DMS53 (cell line): ENCODE data around the gene CA11.
"Not testable (repeated sequence)": the region's sequence is repeated elsewhere in the genome, so short reads cannot be mapped to it uniquely, and the experiment has no call there.

Experiments
- DNase-seq: peaks from one replicate; lab custom pipeline; 2025; lab: John Stamatoyannopoulos, UW

Gene CA11

DNA sequence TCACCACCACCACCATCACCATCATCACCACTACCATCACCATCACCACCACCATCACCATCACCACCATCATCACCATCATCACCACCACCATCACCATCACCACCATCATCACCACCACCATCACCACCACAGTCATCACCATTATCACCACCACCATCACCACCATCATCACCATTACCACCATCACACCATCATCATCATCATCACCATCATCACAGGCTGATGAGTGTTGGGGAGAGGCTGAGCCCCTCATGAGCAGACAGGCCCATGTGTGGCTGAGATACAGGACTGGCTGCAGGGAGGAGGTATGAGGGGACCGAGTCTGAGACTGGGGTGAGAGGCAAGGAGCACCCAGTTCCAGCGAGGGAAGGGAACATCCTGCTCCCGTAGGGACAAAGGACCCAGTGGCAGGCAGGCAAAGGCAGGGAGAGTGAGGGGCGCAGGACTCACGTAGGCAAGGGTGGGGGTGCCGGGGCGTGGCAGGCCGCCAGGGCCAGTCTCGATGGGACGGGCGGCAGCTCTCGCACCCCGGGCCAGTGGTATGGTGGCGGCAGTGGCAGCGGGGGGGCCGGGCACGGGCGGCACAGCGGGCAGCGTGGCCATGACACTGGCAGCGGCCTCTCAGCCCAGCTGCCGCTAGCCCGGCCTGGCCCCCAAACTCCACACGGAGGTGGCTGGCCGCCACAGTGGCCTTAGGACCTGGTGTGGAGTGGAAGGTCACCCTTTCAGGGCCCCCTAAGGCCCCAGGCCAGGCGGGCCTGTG lies 24.1 kb upstream of the CA11 start:
- no peak for DNase-seq

- DNase-seq = no peak
Measured at GRCh38 chr19:48668761-48669160, 22.8 kb upstream of the CA11 start.

- DNase-seq = no peak
Measured at GRCh38 chr19:48668332-48668731, 22.3 kb upstream of the CA11 start.

DNA sequence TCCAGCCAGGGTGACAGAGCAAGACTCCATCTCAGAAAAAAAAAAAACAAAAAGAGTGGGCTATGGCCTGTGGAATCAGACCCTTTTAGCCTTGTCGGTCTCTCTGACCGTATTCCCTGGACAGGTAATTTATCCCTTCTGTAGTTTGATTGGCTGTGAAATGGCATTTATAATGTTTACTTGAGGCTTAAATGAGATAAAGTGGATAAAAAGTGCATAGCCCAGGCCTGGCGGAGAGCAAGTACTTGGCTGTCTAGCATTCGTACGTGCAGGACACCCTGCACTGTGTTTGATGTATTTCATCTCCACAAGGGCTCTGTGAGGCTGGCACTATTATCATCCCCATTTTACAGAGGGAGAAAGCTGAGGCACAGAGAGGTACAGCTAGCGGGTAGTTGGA lies 19.8 kb upstream of the CA11 start:
- no peak for DNase-seq

- no peak for DNase-seq
Measured at GRCh38 chr19:48664476-48664875, 18.5 kb upstream of the CA11 start.

DNA sequence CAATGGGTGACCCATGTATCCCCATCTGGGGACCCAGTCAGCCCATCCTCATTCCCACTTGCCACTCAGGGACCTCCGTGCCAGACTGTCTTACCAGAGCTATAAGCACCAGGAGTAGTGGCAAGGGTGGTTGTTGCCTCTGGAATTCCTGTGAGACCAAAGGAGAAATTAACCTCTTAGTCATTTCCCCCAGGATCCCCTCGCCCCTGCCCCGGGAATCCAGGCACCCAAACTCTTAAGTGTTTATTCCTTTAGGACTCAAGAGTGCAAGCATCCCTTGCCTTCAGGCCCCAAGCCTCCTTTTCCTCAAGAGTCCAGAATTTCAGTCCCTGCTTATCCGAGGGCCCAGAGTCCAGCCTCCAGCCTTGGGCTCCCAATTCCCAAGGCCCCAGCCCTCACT lies 17.7 kb upstream of the CA11 start:
- no peak for DNase-seq

GRCh38 chr19:48661711-48662090 lies 15.7 kb upstream of the CA11 start:
- no peak for DNase-seq

GRCh38 chr19:48660852-48661710 lies 15.1 kb upstream of the CA11 start:
- DNase-seq = peak; percentile 97

- DNase-seq = peak; percentile 40
Measured at GRCh38 chr19:48659768-48660167, 13.8 kb upstream of the CA11 start.

GRCh38 chr19:48658483-48658882 lies 12.5 kb upstream of the CA11 start:
- DNase-seq = no peak

GRCh38 chr19:48657828-48658227 lies 11.8 kb upstream of the CA11 start:
- not testable (repeated sequence) for DNase-seq

DNA sequence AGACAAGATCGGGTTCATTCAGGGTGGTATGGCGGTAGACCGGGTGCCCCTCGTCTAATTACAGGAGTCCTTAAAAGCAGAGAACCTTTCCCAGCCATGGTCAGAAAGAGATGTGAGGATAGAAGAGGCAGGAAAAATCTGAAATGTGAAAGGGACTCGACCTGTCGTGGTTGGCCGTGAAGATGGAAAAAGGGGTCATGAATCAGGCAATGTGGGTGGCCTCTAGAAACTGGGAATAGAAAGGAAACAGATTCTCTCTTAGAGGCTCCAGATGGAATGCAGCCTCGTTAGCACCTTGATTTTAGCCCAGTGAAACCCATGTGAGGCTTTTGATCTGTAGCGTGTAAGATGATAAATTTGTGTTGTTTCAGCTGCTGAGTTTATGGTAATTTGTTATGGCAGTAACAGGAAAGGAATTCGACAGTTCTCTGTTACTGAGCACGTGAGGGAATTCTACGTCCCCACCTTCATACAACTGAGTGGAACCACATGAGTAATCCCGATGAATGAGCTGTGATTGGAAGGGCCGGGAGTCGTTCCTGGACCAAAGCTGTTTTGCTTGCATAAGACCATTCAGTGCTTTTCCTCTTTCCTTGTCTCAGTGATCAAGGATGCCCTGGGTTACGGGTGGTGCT lies 11.0 kb upstream of the CA11 start:
- no peak for DNase-seq

- DNase-seq = peak; percentile 34
Measured at GRCh38 chr19:48654299-48655059, 8.5 kb upstream of the CA11 start.

DNA sequence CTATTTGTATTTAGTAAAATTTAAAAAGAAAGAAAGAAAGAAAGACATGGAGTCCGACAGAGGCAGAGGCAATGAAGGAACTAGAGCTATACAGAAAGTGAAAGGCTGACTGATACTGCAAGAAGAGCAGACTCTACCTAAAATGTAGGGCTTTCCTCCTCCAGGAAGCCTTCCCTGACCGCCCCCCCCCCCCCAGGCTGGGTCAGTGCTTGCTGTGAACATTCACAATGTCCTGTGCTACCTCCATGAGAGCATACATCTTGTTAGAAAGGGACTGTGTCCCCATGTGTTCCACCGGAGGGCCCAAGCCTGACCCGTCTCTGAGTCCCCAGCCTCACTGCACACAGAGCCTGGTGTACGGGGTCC lies 5.7 kb upstream of the CA11 start:
- DNase-seq = no peak

DNA sequence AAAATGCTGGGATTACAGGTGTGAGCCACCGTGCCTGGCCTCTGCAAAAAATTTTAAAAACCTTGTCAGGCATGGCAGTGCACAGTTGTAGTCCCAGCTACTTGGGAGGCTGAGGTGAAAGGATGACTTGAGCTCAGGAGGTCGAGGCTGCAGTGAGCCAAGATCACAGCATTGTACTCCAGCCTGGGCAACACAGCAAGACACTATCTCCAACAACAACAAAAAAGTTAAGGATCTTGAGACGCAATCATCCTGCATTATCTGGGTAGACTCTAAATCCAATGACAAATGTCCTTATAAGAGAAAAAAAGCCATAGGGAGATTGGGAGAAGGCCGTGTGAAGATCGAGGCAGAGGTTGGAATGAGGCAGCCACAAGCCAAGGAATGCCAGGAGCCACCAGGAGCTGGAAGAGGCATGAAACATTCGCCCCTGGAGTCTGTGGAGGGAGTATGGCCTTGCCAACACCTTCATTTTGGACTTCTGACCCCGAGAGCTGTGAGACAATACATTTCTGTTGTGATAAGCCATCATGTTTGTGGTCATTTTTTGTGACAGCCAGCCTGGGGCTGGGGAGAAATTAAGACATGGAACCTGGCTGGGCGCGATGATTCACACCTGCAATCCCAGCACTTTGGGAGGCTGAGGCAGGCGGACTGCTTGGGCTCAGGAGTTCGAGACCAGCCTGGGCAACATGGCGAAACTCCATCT lies 5.1 kb upstream of the CA11 start:
- DNase-seq = no peak

DNA sequence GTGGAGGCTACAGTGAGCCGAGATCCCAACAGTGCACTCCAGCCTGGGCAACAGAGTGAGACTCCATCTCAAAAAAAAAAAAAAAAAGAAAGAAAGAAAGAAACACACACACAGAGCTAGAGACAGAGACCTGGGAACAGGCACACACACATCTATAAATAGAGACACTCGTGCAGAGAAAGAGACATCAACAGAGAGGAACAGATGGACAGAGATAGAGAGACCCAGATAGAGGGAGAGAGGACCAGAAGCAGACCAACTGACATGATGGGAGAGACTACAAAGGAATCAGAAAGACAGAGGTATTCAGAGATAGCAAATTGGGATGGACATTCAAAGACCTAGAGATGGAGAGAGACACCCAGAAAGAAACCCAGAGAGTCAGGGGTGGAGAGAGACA lies 2.1 kb upstream of the CA11 start:
- DNase-seq = no peak

- no peak for DNase-seq
Measured at GRCh38 chr19:48646722-48647216, 782 bp upstream of the CA11 start.

DNA sequence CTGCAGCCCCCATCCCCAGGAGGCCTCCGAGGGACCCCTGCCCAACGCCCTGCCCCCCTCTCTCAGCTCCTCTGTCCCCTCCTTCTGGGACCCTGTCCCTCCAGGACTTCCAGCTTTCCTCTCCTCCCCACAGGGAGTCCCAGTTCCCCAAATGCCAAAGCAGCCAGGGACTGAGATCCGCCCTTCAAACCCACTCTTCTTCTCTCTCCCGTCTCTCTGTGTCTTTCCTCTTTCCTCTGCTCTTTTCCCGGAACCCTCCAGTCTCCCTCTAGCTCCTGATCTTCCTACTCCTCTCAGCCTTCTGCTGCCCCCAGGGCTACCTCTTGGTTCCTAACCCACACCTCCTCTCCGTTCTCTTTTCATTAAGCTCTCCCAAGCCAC lies 377 bp downstream of the CA11 start:
- DNase-seq = no peak

DNA sequence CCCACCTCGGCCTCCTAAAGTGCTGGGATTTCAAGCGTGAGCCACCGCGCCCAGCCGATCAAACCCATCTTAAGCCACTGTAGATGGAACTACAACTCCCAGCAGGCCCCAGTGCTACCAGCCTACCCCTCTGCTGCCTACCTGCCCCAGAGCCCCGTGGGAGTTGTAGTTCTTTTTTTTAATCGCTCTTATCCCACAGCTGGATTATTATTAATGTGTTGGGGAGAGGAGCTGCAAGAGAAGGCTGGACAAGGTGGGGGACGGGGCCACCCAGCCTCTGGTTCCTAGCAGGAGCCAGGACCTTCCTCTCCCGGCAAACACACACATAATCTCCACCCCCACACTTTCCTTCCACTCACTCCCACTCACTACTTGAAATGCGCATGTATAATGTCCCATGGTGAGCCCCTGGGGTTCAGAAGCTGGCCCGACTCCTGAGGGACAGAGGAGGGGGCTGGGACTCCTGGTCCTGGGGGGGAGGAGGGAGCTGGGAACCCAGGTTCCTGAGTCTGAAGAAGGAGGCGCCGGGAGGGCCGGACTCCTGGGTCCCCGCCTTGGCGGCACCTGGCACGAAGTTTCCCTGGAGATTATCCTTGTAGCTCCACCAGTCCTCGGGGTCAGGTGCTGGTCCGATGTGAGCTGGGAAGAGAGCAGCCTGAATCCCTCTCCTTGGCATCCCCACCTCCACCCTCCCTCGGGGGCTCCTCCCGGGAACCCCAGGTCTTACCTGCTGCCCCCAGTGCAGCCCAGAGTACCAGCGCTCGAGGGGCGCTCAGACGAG lies 958 bp downstream of the CA11 start:
- DNase-seq = peak; percentile 89

GRCh38 chr19:48644355-48644754 lies 1.6 kb downstream of the CA11 start:
- no peak for DNase-seq

GRCh38 chr19:48642862-48643261 lies 3.1 kb downstream of the CA11 start:
- no peak for DNase-seq
